AG10803 (cell line): ENCODE measurements around the gene ZBTB42.
A peak's percentile ranks its signal among the peaks of the same experiment; 100 is the strongest.

Source experiments
- DNase-seq: peaks from one replicate; pipeline ENCODE4 v3.0.0; 2010; ENCODE audit warnings: low read depth
- H3K4me3 ChIP-seq: 2 replicates; pipeline ENCODE4 v1.5.1; 2011; ENCODE audit warnings: mild to moderate bottlenecking, low read length, control low read depth
- TF ChIP-seq, protein P1 (sequence below): conservative IDR thresholded peaks from 2 replicates; pipeline ENCODE4 v1.5.1; 2011; ENCODE audit warnings: mild to moderate bottlenecking, low read length, control low read depth, inconsistent platforms

The ZBTB42 gene

DNA sequence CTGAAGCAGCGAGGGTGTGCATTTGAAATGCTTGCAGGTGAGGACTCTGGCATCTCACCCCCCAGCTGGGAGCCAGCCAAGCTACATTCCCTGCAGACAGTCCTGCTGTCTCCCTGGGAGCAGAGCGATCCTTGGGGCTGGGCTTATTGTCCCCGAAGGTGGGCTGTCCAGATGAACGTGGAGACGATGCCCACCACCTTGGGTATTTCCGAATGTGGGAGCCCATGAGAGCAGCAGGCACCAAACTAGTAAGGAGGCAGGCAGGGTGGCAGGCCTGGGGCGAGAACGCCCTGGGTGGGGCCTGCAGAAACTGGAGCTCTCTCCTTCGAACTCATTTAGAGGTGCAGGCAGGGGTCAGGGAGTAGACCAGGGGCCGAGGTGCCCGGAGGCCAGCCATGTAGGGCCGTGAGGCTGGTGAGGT lies 18.5 kb downstream of the ZBTB42 start:
- TF ChIP-seq, protein P1, sequence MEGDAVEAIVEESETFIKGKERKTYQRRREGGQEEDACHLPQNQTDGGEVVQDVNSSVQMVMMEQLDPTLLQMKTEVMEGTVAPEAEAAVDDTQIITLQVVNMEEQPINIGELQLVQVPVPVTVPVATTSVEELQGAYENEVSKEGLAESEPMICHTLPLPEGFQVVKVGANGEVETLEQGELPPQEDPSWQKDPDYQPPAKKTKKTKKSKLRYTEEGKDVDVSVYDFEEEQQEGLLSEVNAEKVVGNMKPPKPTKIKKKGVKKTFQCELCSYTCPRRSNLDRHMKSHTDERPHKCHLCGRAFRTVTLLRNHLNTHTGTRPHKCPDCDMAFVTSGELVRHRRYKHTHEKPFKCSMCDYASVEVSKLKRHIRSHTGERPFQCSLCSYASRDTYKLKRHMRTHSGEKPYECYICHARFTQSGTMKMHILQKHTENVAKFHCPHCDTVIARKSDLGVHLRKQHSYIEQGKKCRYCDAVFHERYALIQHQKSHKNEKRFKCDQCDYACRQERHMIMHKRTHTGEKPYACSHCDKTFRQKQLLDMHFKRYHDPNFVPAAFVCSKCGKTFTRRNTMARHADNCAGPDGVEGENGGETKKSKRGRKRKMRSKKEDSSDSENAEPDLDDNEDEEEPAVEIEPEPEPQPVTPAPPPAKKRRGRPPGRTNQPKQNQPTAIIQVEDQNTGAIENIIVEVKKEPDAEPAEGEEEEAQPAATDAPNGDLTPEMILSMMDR: no peak
- H3K4me3 ChIP-seq: no peak overlapping the region
- DNase-seq: no peak

DNA sequence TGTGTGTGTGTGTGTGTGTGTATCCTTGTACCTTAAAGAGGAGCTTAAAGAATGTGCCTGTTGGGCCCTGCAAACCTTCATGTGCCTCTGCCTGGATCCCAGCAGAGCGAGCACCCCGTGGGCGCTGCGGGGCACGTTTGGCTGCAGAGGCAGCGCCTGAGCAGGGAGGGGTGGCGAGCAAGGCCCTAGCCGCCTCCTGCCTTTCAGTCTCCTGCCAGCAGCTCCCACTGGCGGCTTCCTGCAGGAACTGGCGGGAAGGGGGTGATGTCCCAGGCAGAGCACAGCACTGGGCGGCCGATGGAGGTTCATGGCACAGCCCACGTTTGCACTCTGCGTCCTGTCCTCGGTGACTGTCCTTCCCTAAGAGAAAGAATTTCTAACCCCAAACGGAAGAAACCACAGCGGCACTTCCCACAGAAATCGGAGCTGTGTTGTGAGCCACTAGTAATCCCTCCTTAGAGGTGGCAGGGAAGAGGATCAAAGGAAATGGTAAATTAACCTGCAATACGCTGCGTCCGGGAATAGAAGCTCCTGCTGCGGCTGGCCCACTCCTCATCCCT lies 19.8 kb downstream of the ZBTB42 start:
- TF ChIP-seq, protein P1: peak; percentile 55
- no peak overlapping the region for H3K4me3 ChIP-seq
- DNase-seq: peak; percentile 61

DNA sequence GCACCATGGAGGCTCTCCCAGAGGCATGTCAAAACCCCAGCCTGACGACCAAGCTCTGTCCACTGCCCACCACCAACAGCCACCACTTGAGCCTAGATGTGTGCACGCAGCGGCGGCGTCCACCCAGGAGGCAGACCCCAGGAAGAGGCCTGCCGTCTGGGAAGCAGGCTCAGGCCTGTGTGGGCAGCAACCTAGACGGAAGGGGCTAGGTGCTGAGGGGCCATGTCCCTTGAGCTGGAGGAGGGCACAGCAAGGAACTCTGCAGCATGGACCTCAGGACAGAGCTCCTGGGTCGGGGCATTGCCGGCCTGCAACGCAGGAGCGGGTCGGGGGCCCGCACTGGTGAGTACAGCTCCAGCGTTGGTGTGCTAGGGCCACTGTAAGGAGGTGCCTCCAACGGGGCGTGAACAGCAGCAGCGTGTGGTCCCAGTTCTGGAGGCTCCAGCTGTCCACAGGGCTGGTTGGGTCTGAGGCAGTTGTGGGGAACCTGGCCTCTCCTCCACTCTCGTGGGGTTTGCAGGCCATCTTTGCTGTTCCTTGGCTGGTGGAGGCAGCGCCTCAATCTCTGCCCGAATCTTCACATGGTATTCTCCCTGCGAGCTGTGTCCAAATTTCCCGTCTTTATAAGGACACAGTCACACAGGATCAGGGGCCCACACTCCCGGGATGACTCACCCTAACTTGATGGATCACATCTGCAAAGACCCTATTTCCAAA lies 20.5 kb downstream of the ZBTB42 start:
- TF ChIP-seq, protein P1: no peak
- DNase-seq: no peak
- H3K4me3 ChIP-seq: no peak overlapping the region

DNA sequence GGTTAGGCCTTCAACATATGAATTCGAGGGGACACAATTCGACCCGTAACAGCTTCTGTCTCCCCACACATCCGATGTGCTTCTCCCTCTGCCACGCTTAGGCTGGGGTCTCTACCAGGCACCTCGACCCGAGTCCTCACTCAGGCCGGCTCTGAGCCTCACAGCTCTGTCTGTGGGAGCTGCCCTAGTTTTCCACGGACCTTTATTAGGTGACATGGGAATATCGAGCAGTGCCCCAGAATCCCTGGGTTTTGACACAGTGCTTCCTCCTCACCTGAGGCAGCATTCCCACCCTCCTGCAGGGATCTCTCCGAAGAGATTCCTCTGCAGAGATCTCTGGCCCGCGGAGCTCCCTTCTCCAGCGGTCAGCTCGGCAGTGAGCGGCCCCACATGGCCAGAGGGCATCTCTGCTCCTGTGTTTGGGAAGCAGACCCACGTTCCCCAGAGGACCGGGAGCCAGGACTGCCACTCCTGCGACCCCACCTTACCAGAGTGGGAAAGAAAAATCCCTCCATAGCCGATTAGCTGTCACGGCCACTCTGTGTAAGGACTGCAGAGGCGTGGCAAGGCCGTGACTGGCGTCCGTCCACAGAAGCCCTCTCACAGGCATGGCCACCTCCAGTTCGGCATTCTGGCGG lies 21.2 kb downstream of the ZBTB42 start:
- TF ChIP-seq, protein P1: no peak
- DNase-seq: no peak

DNA sequence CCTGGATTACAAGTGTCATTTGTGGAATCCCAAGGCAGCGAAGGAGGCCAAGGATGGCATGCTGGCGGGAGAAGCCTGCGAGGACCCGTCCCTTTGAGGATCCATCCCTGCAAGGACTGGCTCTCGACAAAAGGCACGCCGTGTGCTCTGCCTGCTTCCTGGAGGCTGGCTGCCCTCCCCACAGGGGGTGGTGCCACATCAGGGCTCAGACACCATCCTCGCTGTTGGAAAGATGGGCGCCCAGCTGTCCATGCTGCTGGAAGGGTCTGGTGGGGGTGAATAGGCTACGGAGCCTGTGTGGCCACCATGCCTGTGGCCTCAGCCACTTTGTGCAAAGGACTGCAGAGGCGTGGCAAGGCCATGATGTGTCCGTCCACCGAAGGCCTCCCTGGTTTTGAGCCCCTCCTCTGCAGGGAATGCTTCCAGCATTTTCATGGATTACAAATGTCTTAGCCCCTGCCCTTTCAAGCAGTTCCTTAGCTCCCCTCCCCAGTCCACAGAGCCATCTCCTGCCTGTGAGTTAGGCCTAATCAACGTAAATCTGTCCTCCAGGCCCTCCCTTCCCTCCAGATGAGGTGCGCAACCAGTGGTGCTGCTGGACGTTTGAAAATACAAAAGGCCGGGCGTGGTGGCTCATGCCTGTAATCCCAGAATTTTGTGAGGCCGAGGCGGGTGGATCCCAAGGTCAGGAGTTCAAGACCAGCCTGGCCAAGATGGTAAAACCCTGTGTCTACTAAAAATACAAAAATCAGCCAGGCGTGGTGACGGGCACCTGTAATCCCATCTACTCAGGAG lies 22.1 kb downstream of the ZBTB42 start:
- DNase-seq: no peak
- H3K4me3 ChIP-seq: no peak overlapping the region
- TF ChIP-seq, protein P1: no peak

More for the DNA sequence above, 21.2 kb downstream of the ZBTB42 start:
- no peak overlapping the region for H3K4me3 ChIP-seq

DNA sequence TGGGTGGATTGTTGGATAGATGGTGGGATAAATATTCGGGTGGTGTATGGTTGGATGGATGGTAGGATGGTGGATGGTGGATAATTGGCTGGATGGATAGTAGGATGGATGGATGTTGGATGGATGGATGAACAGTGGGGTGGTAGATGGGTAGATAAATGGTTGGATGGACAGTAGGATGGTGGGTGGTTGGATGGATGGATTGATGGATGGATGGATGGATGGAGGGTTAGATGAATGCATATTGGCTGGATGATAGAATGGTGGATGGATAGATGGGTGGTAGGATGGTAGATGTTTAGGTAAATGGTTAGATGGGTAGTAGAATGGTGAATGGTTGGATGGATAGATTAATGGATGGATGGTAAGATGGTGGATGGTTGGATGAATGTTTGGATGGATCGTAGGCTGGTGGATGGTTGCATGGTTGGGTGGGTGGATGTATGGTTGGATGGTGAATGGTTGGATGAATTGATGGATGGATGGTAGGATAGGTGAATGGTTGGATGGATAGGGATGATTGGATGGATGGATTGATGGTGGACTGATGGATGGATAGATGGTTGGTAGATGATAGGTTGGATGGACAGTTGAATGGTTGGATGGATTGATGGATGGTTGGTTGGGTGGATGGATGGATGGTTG lies 23.6 kb downstream of the ZBTB42 start:
- DNase-seq: no peak
- TF ChIP-seq, protein P1: no peak
- H3K4me3 ChIP-seq: no peak overlapping the region
